Neural cell (in vitro differentiated cells): ENCODE results near the gene SNPH. TPM values are rescaled to one million over a fixed set of nuclear protein-coding genes. Genes with fewer than 3 reads are reported as not detected.

Experiments
- H2AFZ ChIP-seq: fragments of 200-600, 300-800 bp; sonication (generic), shearing (Covaris generic); 2 replicates; pipeline ENCODE4 v1.6.0; 2014; ENCODE audit warnings: low read depth, mild to moderate bottlenecking, antibody characterized with exemption, low read length, moderate library complexity
- H3F3A ChIP-seq: fragments of 200-600 bp; shearing (Covaris generic); 2 replicates; pipeline ENCODE4 v1.6.1; 2016; ENCODE audit warnings: mild to moderate bottlenecking, moderate library complexity, mixed read lengths, antibody characterized with exemption, low read length; ENCODE audit not compliant: insufficient read depth, poor library complexity, severe bottlenecking
- H3K27ac ChIP-seq: fragments of 200-600, 300-800 bp; sonication (generic), shearing (Covaris generic); 2 replicates; pipeline ENCODE4 v1.5.1; 2014; ENCODE audit warnings: mild to moderate bottlenecking, low read length, moderate library complexity
- H3K27me3 ChIP-seq: fragments of 300-800, 200-600 bp; sonication (generic), shearing (Covaris generic); 2 replicates; pipeline ENCODE4 v1.6.0; 2014; ENCODE audit warnings: mild to moderate bottlenecking, low read depth, low read length, moderate library complexity; ENCODE audit not compliant: insufficient read depth
- H3K36me3 ChIP-seq: fragments of 300-800, 200-600 bp; sonication (generic), shearing (Covaris generic); 2 replicates; pipeline ENCODE4 v1.5.1; 2014; ENCODE audit warnings: mild to moderate bottlenecking, antibody characterized with exemption, low read length, moderate library complexity; ENCODE audit not compliant: insufficient read depth
- H3K4me2 ChIP-seq: fragments of 300-800, 200-600 bp; sonication (generic), shearing (Covaris generic); 2 replicates; pipeline ENCODE4 v1.6.0; 2014; ENCODE audit warnings: mild to moderate bottlenecking, low read length
- H3K4me3 ChIP-seq: fragments of 300-800, 200-600 bp; sonication (generic), shearing (Covaris generic); 2 replicates; pipeline ENCODE4 v1.5.1; 2014; ENCODE audit warnings: mild to moderate bottlenecking, low read length, moderate library complexity
- H3K79me2 ChIP-seq: fragments of 200-600 bp; shearing (Covaris generic); replicated peaks from 2 replicates; pipeline ENCODE4 v1.6.0; 2014; ENCODE audit warnings: mild to moderate bottlenecking, low read length, moderate library complexity; ENCODE audit not compliant: insufficient read depth
- H3K9ac ChIP-seq: fragments of 300-800, 200-600 bp; sonication (generic), shearing (Covaris generic); 2 replicates; pipeline ENCODE4 v1.6.1; 2016; ENCODE audit warnings: mild to moderate bottlenecking, low read length, mixed read lengths
- H3K9me2 ChIP-seq: fragments of 200-600 bp; shearing (Covaris generic); 2 replicates; pipeline ENCODE4 v1.6.1; 2016; ENCODE audit warnings: mild to moderate bottlenecking, low read length, mixed read lengths; ENCODE audit not compliant: insufficient read depth
- H3K9me3 ChIP-seq: fragments of 200-600, 300-800 bp; sonication (generic), shearing (Covaris generic); 2 replicates; pipeline ENCODE4 v1.6.1; 2016; ENCODE audit warnings: mild to moderate bottlenecking, mixed run types, low read length, moderate library complexity, mixed read lengths
- H4K20me1 ChIP-seq: fragments of 200-600 bp; shearing (Covaris generic); 2 replicates; pipeline ENCODE4 v1.6.1; 2016; ENCODE audit warnings: mild to moderate bottlenecking, mixed run types; ENCODE audit not compliant: insufficient read depth
- CTCF ChIP-seq: fragments of 450-650 bp; IDR thresholded peaks from 2 replicates; pipeline ENCODE4 v1.5.1; 2014; ENCODE audit warnings: antibody characterized with exemption, mild to moderate bottlenecking, moderate library complexity; ENCODE audit not compliant: poor library complexity, severe bottlenecking
- EP300 ChIP-seq: fragments of 450-650 bp; conservative IDR thresholded peaks from 2 replicates; pipeline ENCODE4 v1.6.1; 2014; ENCODE audit warnings: antibody characterized with exemption, mild to moderate bottlenecking, moderate library complexity; ENCODE audit not compliant: poor library complexity, severe bottlenecking
- EZH2 ChIP-seq: fragments of 200-600, 300-800 bp; shearing (Covaris generic), sonication (generic); IDR thresholded peaks from 2 replicates; pipeline ENCODE4 v1.6.1; 2014; ENCODE audit warnings: antibody characterized with exemption, low read length, borderline replicate concordance, mild to moderate bottlenecking; ENCODE audit not compliant: insufficient read depth, poor library complexity, severe bottlenecking
- MXI1 ChIP-seq: fragments of 450-650 bp; conservative IDR thresholded peaks from 2 replicates; pipeline ENCODE4 v1.6.1; 2014; ENCODE audit warnings: antibody characterized with exemption, mild to moderate bottlenecking; ENCODE audit not compliant: poor library complexity, severe bottlenecking
- POLR2AphosphoS5 ChIP-seq: IDR thresholded peaks from 2 replicates; pipeline ENCODE4 v1.6.1; 2012
- RAD21 ChIP-seq: fragments of 450-650 bp; conservative IDR thresholded peaks from 2 replicates; pipeline ENCODE4 v1.6.1; 2014; ENCODE audit warnings: antibody characterized with exemption, mild to moderate bottlenecking, moderate library complexity
- REST ChIP-seq: IDR thresholded peaks from 2 replicates; pipeline ENCODE4 v1.6.1; 2012; ENCODE audit warnings: borderline replicate concordance
- SMC3 ChIP-seq: fragments of 450-650 bp; conservative IDR thresholded peaks from 2 replicates; pipeline ENCODE4 v1.6.1; 2014; ENCODE audit warnings: antibody characterized with exemption, mild to moderate bottlenecking, moderate library complexity; ENCODE audit not compliant: poor library complexity
- TAF1 ChIP-seq: IDR thresholded peaks from 2 replicates; pipeline ENCODE4 v1.6.1; 2012; ENCODE audit warnings: low read depth
- polyA plus RNA-seq: library from polyadenylated mRNA; depleted of rRNA; stranded (reverse); fragments of >200 nt; gene quantifications from 2 replicates; pipeline ENCODE4 v1.2.3, GENCODE V29; 2014

Gene SNPH
- polyA plus RNA-seq, 1 donor from 2014 or later: 25.6 TPM

- H3K27me3 ChIP-seq: no peaks in the 10 kb centered on the region
- no peak overlapping the region for H3K4me2 ChIP-seq
- H3K9ac ChIP-seq: no peak overlapping the region
- no peak overlapping the region for H3K4me3 ChIP-seq
- no peaks in the 10 kb centered on the region for H3K9me3 ChIP-seq
- no peak overlapping the region for H2AFZ ChIP-seq
- no peaks in the 10 kb centered on the region for H3K36me3 ChIP-seq
- H3F3A ChIP-seq: no peaks in the 10 kb centered on the region
- TF ChIP-seq REST: no peak
- no peak for TF ChIP-seq EP300
- TF ChIP-seq SMC3: no peak
- TF ChIP-seq CTCF: no peak
- no peak for TF ChIP-seq POLR2AphosphoS5
- no peak for TF ChIP-seq MXI1
- H4K20me1 ChIP-seq: no peaks in the 10 kb centered on the region
- H3K27ac ChIP-seq: no peak overlapping the region
- H3K79me2 ChIP-seq: no peaks in the 10 kb centered on the region
- no peaks in the 10 kb centered on the region for H3K9me2 ChIP-seq
Observed at GRCh38 chr20:1296922-1297321, 30.8 kb downstream of the SNPH start.

GRCh38 chr20:1297486-1297885 lies 31.4 kb downstream of the SNPH start:
- Histone ChIP-seq H3K36me3 (no peaks in the 10 kb centered on the region), H3K9me3 (no peaks in the 10 kb centered on the region), H3K79me2 (no peaks in the 10 kb centered on the region), H3K9ac (no peak overlapping the region), H3K27ac (no peak overlapping the region), H3K4me3 (no peak overlapping the region), H3F3A (no peaks in the 10 kb centered on the region), H3K9me2 (no peaks in the 10 kb centered on the region), H3K27me3 (no peaks in the 10 kb centered on the region), H2AFZ (no peak overlapping the region), H4K20me1 (no peaks in the 10 kb centered on the region), H3K4me2 (no peak overlapping the region)
- TF ChIP-seq MXI1 (no peak), TAF1 (no peak), CTCF (no peak), EP300 (no peak), REST (no peak), RAD21 (no peak), SMC3 (no peak), POLR2AphosphoS5 (no peak), EZH2 (no peak)
